Activated gamma-delta T cell treated with Interleukin-2 at 50 U/mL for 16 hours (primary cell): ENCODE results near the gene ATG4B.
"Not testable (repeated sequence)": the region's sequence is repeated elsewhere in the genome, so short reads cannot be mapped to it uniquely, and the experiment has no call there.

Experiments
- DNase-seq: peaks from one replicate; pipeline ENCODE4 v3.0.0-alpha.2; 2020

ATG4B gene

DNA sequence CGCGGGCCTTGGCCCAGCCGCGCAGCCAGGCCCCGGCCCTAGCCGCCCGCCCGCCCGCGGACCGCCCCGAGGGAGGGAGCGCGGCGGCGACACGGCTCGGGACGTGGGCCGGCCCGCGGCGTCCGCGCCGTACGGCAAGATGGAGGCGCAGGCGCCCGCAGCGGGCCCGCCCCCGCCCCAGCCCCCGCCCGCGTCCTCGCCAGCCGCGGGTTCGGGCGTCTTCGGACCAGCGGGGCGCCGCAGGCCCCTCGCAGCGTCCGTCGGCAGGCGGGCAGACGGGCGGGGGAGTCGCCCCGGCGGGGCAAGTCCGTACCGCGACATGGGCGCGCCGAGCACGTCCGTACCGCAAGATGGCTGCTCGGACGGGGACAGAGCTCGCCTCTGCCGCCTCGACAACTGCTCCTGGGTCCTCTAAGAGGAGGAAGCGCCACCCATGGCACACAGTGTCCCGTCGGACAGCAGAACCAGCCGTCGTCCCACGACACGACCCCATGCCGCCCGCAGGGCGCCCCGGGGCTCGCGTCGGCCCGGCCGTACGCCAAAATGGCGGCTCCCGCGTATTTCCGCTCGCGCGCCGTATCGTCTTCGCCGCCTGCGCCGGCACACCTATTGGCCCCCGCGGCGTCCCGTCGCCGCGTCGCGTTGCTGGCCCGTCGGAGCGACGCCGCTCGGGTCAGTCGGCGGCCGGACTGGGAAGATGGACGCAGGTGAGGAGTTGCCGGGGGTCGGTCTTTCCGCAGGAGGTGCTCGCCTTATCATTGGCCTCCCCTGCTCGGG lies at the start of gene ATG4B, which contains the start of gene THAP4:
ATG4B (plus strand) TSS at position 676 of the 777 bp plus-strand sequence; CDS start at position 698, 22 bp downstream.
THAP4 (minus strand) TSS at position 141 of the 777 bp plus-strand sequence. CDS start 141 bp downstream, outside the sequence.
- DNase-seq, result peak; percentile 66

DNA sequence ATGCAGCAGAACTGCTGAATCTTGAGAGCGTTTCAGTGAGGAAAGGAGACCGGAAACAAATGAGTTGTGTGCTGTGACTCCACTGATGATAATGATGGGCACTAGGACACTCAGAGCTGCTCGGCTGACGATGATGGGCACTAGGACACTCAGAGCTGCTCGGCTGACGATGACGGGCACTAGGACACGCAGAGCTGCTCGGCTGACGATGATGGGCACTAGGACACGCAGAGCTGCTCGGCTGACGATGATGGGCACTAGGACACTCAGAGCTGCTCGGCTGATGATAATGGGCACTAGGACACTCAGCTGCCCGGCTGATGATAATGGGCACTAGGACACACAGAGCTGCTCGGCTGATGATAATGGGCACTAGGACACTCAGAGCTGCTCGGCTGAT lies 47.6 kb upstream of the ATG4B start:
- not testable (repeated sequence) for DNase-seq

GRCh38 chr2:241590496-241591455 lies 46.7 kb upstream of the ATG4B start:
- not testable (repeated sequence) for DNase-seq

DNA sequence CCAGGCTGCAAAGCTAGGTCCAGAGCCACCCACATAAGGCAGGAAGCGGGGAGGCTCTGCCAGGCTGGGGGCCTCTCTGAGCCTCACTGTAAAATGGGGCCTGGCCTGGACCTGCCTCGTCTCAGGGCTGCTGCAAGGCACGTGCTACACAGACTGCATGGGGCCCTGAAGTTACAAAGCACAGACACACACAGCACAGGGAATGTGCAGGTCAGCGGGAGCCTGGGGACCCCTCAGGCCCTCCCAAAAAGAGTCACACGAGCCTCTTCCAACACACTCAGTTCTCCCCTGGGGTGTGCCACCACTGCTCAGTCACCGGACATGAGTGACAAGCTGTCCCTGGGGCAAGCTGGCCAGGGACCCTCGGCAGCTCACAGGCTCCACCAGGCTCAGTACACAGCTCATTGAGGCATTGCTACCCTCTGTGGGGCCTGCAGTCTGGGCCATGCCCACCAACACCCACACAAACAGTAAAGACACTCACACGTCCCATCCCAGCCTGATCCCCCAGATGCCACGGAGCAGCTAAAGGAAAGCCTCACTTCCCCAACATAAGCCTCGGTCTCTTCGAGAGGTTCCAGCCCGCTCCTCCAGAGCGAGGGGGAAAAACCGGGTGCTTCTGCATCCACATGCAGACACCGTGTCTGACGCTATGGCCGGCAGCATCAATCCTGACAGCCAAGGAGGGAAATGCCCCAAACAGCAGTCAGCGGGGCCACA lies 45.2 kb upstream of the ATG4B start:
- no peak for DNase-seq

- DNase-seq, result no peak
These were observed 44.2 kb upstream of the ATG4B start for GRCh38 chr2:241593271-241593670.

- no peak for DNase-seq
These were observed 41.8 kb upstream of the ATG4B start for GRCh38 chr2:241595600-241596140.

DNA sequence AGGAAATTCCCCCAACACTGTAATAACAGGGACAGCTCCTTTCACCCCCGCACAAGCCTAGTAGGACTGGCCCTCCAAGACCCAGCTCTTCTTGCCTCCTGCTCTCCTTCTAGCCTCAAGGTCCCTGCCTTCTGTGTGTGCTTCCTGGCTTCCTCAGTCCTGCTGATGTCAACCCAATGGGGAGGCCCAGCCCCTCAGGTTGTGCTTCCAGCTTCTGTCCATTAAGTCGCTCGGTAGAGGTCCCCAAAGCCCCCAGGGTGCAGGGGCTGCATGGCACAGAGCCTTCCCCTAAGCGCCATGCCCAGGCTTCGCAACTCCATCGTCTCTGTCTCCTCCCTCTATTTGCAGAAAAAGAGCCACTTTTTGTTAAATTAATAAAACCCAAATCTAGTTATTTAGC lies 39.9 kb upstream of the ATG4B start:
- DNase-seq, result no peak

DNA sequence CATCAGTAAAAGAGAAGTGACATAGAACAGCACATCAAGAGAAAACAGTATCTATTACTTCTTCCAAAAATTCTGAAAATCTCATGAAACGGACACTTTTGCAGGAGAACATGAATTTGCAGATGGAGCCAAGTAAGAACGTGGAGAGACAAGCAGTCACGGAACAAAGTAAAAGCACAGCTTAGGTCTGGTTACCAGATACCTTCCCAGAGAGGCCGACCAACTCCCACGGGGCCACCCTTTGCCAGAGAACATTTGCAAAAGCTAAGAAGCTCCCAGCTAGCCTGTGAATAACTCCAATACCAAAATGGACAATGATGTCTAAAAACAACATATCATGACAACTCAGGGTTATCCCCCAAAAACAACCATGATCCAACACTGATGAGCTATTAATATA lies 39.4 kb upstream of the ATG4B start:
- no peak for DNase-seq

GRCh38 chr2:241598487-241598886 lies 39.0 kb upstream of the ATG4B start:
- DNase-seq, result no peak

GRCh38 chr2:241599615-241600014 lies 37.9 kb upstream of the ATG4B start:
- DNase-seq, result no peak

GRCh38 chr2:241601841-241602240 lies 35.7 kb upstream of the ATG4B start:
- DNase-seq, result no peak

GRCh38 chr2:241602720-241603119 lies 34.8 kb upstream of the ATG4B start:
- DNase-seq, result no peak

DNA sequence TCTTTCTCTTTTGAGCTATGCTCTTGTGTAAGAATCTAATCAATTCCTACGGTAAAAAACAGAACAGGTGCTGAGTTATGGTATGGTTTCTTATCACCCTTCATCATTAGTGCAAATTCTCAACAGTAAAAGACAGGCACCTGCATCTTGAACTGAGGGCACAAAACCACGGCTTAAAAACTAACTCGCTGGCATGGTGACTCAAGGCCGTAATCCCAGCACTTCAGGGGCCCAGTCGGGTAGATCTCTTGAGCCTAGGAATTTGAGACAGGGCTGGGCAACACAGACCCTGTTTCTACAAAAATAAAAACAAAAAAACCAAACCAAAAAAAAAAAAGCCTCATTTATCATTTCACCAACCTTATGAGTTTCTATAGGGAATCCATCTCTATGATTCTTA lies 33.8 kb upstream of the ATG4B start:
- DNase-seq, result no peak

DNA sequence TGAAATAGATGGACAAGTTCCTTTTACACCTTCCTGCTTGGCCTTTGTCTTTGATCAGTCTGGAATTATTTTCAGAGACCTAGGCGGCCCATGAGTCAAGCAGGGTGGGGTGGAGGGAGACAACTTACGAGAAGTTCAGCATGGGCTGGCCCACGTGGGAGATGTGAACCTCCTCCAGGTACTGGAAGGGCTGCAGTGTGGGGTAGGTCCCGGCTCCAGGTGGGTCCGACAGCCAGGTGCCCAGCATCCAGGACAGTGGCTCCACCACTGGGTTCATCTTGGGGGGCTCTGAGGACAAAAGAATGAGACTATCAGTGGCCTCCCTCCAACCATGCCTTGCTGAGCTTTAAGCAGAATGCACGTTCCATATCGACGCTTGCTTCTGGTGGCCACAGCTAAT lies 31.3 kb upstream of the ATG4B start:
- DNase-seq, result no peak

- no peak for DNase-seq
These were observed 30.2 kb upstream of the ATG4B start for GRCh38 chr2:241607162-241607885.

DNA sequence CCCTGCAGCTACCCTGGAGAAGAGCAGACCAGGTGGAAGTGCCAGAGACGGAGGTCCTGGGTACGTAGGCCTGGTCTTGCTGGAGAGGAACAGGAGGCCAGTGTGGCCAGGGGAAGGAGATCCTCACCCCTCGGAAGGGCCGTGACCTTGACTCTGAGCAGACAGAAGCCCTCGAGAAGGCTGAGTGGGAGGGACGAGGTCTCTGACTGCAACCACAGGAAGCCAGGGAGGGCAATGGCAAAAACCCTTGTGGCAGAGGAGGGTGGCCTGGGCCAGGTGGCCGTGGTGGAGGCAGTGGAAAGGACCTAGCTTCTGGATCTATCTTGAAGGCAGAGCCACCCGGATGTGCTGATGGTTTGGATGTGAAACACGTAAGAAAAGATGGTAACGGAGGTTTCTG lies 28.6 kb upstream of the ATG4B start:
- DNase-seq, result no peak

DNA sequence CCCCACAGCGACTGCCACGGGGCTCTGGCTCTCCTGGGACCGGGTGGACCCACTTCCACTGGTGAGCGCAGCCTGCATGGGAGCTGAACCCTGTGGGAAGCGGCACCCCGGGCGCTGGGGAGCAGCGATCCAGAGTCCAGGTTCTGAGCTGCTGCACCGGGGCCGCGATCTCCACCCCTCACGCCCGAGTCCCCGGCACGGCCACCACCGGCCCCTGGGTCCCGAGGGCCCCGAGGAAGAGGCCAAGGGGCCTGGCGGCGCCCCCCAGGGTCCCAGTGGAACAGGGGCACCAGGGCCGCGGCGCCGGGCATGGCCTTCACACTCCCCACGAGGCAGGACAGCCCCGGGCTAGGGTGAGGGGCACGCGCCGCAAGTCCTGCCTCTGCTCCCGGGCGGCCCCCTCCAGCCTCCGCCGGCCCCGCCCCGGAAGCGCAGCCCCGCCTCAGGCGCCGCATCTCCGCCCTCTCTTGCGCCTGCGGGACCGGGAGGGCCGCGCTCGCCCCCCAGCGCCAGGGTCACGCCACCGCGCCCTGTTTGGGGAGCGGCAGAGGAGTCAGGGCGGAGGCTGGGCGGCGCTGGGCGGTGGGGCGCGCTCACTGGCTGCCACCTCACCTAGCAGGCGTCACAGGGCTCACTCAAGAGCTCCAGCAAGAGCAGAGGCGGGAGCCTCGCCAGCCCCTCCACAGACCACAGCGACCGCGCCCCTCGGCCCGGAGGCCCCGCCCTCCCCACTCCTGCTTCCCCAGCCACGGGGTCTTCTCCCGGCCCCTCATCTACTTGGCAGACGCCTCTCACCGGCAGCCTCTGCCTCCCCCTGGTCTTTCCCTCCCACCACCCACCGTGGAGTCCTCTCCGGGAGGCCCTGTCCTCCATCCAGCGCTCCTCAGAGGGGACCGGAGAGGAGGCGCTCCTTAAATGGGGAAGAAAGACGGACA lies 27.4 kb upstream of the ATG4B start:
- peak; percentile 88 for DNase-seq

- no peak for DNase-seq
These were observed 26.4 kb upstream of the ATG4B start for GRCh38 chr2:241611062-241611461.

DNA sequence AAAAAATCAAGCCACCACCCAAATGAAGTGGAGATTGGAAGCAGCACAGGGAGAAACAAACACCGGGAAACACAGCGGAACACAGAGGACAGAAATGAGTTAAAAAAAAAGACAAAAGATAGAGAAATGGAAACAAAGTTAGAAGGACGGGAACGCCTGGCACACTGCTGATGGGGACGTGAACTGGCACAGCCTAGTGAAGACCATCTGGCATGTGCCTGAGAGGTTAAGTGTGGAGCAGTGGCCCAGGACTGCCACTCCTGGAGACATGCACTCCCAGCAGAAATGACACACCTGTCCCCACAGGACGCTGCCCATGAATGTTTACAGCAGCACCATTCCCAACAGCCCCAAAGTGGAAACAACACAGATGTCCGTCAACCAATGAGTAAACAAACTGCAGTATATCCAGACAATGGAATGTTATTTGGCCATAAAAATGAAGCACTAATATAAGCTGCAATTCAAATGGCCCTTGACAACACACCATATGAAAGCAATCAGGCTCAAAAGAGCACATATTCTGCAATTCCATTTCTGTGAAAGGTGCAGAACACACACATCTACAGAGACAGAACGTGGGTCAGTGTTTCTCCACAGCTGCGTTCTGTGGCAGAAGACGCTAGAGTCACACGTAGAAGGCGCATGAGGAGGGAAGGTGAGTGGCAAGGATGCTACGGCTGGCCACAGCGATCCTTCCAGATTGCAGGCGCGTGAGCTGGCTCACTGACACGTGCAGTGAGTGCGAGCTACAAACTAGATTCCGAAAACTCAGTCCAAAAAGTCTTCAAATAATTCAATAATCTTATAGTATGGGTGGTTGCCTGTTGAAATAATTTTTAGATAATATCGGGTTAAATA lies 25.1 kb upstream of the ATG4B start:
- no peak for DNase-seq
